SU-DHL-6 (cell line): Measurements from ENCODE around the gene GHRHR.

Experiments used
- CTCF ChIP-seq: fragments of 200-600 bp; sonication (generic); IDR thresholded peaks from one replicate; pipeline ENCODE4 v1.5.1; 2017; ENCODE audit warnings: antibody characterized with exemption, mild to moderate bottlenecking, low read length, moderate library complexity; ENCODE audit not compliant: insufficient read depth, poor library complexity, severe bottlenecking
- EZH2phosphoT487 ChIP-seq: fragments of 200-600 bp; sonication (generic), shearing (Covaris generic); conservative IDR thresholded peaks from 2 replicates; pipeline ENCODE4 v1.6.1; 2018; ENCODE audit warnings: mild to moderate bottlenecking, antibody characterized with exemption, low read length, moderate library complexity, mixed read lengths

- TF ChIP-seq CTCF = no peak
- no peak for TF ChIP-seq EZH2phosphoT487
These were observed 24.2 kb downstream of the GHRHR start for GRCh38 chr7:30987936-30988335.
